C4-2B (cell line): ENCODE data around the gene TFB1M.

ENCODE experiments used
- CTCF ChIP-seq: fragments of 450-650 bp; conservative IDR thresholded peaks from 2 replicates; pipeline ENCODE4 v1.5.1; 2017; ENCODE audit warnings: mild to moderate bottlenecking
- ZFX ChIP-seq: fragments of 450-650 bp; IDR thresholded peaks from 2 replicates; pipeline ENCODE4 v1.6.1; 2017

DNA sequence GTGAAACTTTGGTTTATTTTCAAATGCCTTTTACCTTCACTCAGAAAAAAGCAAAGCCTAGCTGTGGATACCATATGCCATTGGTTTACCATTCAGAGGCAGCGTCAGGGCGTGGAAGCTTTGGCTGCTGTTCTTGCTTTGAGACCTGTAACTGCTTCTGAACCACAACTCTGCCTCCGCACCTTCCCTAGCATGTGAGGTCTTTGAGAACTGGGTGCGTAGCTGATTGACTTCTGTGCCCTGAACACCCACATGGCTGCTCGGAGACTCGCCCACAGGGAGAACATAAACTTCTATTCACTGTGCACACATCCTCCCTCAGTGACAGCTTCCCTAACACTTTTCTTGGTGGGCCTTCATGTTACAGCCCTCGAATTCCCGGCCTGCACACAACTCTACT lies 61.7 kb downstream of the TFB1M start:
- TF ChIP-seq CTCF (no peak), ZFX (no peak)
